ENCODE data around the gene PYGO2. TPM values are rescaled to one million over a fixed set of nuclear protein-coding genes. Genes with fewer than 3 reads are reported as not detected.

The PYGO2 gene, protein sequence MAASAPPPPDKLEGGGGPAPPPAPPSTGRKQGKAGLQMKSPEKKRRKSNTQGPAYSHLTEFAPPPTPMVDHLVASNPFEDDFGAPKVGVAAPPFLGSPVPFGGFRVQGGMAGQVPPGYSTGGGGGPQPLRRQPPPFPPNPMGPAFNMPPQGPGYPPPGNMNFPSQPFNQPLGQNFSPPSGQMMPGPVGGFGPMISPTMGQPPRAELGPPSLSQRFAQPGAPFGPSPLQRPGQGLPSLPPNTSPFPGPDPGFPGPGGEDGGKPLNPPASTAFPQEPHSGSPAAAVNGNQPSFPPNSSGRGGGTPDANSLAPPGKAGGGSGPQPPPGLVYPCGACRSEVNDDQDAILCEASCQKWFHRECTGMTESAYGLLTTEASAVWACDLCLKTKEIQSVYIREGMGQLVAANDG
- 10 to 100 TPM; 55.3 TPM for total RNA-seq

GRCh38 chr1:154961207-154962155, at the start of gene PYGO2:
TSS of gene PYGO2 (minus strand) at chr1:154961782. CDS start at chr1:154961576, 206 bp downstream.
- no peaks in the 10 kb centered on the region for H3K9me3 Mint-ChIP-seq
- peaks cover 13% of the 10 kb centered on the region for H3K36me3 Mint-ChIP-seq
- POLR2A ChIA-PET: interaction anchor here (0.5 to 3.4 kb wide), 20 partner anchors 9 to 397 kb away, joined by 3 to 43 read pairs (median 4); partner anchors contain the start of genes ADAM15, CKS1B, FLAD1 and PMVK
- no peaks in the 10 kb centered on the region for H3K27me3 Mint-ChIP-seq
- peak; percentile 90 for DNase-seq
- H3K27ac Mint-ChIP-seq: peak within 1 kb of the TSS; percentile 90
- peak within 1 kb of the TSS; percentile 94 for H3K4me3 Mint-ChIP-seq
- peaks cover 25% of the 10 kb centered on the region for H3K4me1 Mint-ChIP-seq
- peak; percentile 80 for ATAC-seq (ENCODE audit: low read depth)

GRCh38 chr1:155011004-155011416, 49.4 kb upstream of the PYGO2 start:
- Mint-ChIP-seq H3K36me3 (peaks cover 11% of the 10 kb centered on the region), H3K27me3 (no peaks in the 10 kb centered on the region), H3K27ac (peak overlapping the region; percentile 58), H3K4me1 (peaks cover 55% of the 10 kb centered on the region), H3K9me3 (no peaks in the 10 kb centered on the region), H3K4me3 (no peak overlapping the region)
- DNase-seq: no peak
- POLR2A ChIA-PET: interaction anchor here (0.8 to 2.9 kb wide), 5 partner anchors 10 to 50 kb away, joined by 3 to 10 read pairs (median 3); partner anchors contain the start of gene LENEP
- ATAC-seq (ENCODE audit: low read depth): no peak

GRCh38 chr1:155010211-155010918, 48.8 kb upstream of the PYGO2 start:
- peaks cover 54% of the 10 kb centered on the region for H3K4me1 Mint-ChIP-seq
- no peak for DNase-seq
- peak overlapping the region; percentile 74 for H3K4me3 Mint-ChIP-seq
- peaks cover 4% of the 10 kb centered on the region for H3K36me3 Mint-ChIP-seq
- H3K9me3 Mint-ChIP-seq: no peaks in the 10 kb centered on the region
- no peak for ATAC-seq (ENCODE audit: low read depth)
- no peaks in the 10 kb centered on the region for H3K27me3 Mint-ChIP-seq
- H3K27ac Mint-ChIP-seq: peak overlapping the region; percentile 86
- POLR2A ChIA-PET: interaction anchor here (0.6 to 2.9 kb wide), 8 partner anchors 9 to 51 kb away, joined by 3 to 10 read pairs (median 3); partner anchors contain the start of gene LENEP

- POLR2A ChIA-PET: no interaction called here
- H3K36me3 Mint-ChIP-seq: peaks cover 4% of the 10 kb centered on the region
Observed at GRCh38 chr1:155009742-155010141, 48.2 kb upstream of the PYGO2 start.

GRCh38 chr1:155009221-155009711, 47.7 kb upstream of the PYGO2 start:
- H3K4me3 Mint-ChIP-seq: peak overlapping the region; percentile 74
- H3K4me1 Mint-ChIP-seq: peaks cover 62% of the 10 kb centered on the region
- no peaks in the 10 kb centered on the region for H3K9me3 Mint-ChIP-seq
- peaks cover 4% of the 10 kb centered on the region for H3K36me3 Mint-ChIP-seq
- H3K27me3 Mint-ChIP-seq: no peaks in the 10 kb centered on the region
- POLR2A ChIA-PET: no interaction called here
- DNase-seq (no peak), ATAC-seq (ENCODE audit: low read depth) (no peak)
- peak overlapping the region; percentile 86 for H3K27ac Mint-ChIP-seq

More at GRCh38 chr1:155009742-155010141, 48.2 kb upstream of the PYGO2 start:
- ATAC-seq (ENCODE audit: low read depth) (no peak), DNase-seq (no peak)
- Mint-ChIP-seq H3K4me1 (peaks cover 57% of the 10 kb centered on the region), H3K4me3 (peak overlapping the region; percentile 74), H3K27ac (peak overlapping the region; percentile 86), H3K27me3 (no peaks in the 10 kb centered on the region), H3K9me3 (no peaks in the 10 kb centered on the region)

- H3K36me3 Mint-ChIP-seq: peaks cover 3% of the 10 kb centered on the region
- H3K27ac Mint-ChIP-seq: peak overlapping the region; percentile 51
- ATAC-seq (ENCODE audit: low read depth) (no peak), DNase-seq (no peak)
- no peaks in the 10 kb centered on the region for H3K9me3 Mint-ChIP-seq
- POLR2A ChIA-PET: interaction anchor here (0.9 to 1.8 kb wide), 2 partner anchors 47 to 53 kb away, joined by 5 to 8 read pairs; partner anchors contain the start of genes PBXIP1 and PYGO2
- peaks cover 59% of the 10 kb centered on the region for H3K4me1 Mint-ChIP-seq
- H3K27me3 Mint-ChIP-seq: no peaks in the 10 kb centered on the region
- no peak overlapping the region for H3K4me3 Mint-ChIP-seq
Observed at GRCh38 chr1:155008015-155008941, 46.7 kb upstream of the PYGO2 start.

DNA sequence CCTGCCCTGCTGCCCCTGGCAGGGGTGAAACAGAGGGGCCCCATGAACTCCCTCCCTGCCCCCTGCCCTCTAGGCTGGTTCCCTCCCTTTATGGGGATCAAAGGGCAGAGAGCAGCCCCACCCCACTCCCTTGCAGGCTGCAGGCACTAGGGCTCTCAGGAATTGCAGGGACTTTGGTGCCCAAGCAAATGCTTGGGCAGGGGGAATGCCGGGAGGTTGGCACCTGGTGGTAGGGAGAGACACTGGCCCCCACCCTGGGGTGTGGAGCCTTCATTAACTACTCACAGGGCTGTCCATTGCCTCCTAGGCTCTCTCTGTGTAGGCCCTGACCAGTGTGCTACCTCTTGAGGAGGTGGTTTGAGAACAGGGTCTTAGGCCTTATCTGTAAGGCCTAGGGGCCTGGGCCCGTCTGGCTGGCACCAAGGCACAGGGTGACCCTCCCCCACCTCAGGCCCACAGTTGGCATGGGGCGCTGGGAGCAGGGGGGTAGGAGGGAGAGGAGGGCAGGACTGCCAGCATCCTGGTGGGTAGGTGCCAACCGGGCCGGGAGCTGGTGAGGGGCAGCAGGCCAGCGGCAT, 45.8 kb upstream of the PYGO2 start:
- ATAC-seq (ENCODE audit: low read depth) (no peak), DNase-seq (no peak)
- peak overlapping the region; percentile 97 for H3K27ac Mint-ChIP-seq
- POLR2A ChIA-PET: interaction anchor here (0.8 to 1.8 kb wide), 6 partner anchors 13 to 52 kb away, joined by 4 to 8 read pairs (median 5); partner anchors contain the start of genes ADAM15, PBXIP1 and PYGO2
- H3K4me1 Mint-ChIP-seq: peaks cover 49% of the 10 kb centered on the region
- H3K4me3 Mint-ChIP-seq: no peak overlapping the region
- no peaks in the 10 kb centered on the region for H3K9me3 Mint-ChIP-seq
- no peaks in the 10 kb centered on the region for H3K27me3 Mint-ChIP-seq
- no peaks in the 10 kb centered on the region for H3K36me3 Mint-ChIP-seq

GRCh38 chr1:155006601-155007101, 45.1 kb upstream of the PYGO2 start:
- ATAC-seq (ENCODE audit: low read depth) (peak; percentile 56), DNase-seq (no peak)
- Mint-ChIP-seq H3K27me3 (no peaks in the 10 kb centered on the region), H3K27ac (peak overlapping the region; percentile 97), H3K4me1 (peaks cover 50% of the 10 kb centered on the region), H3K4me3 (peak overlapping the region; percentile 88), H3K9me3 (no peaks in the 10 kb centered on the region), H3K36me3 (no peaks in the 10 kb centered on the region)
- POLR2A ChIA-PET: interaction anchor here (0.8 to 1.8 kb wide), 6 partner anchors 9 to 51 kb away, joined by 4 to 7 read pairs (median 5); partner anchors contain the start of genes ADAM15, PBXIP1 and PYGO2

DNA sequence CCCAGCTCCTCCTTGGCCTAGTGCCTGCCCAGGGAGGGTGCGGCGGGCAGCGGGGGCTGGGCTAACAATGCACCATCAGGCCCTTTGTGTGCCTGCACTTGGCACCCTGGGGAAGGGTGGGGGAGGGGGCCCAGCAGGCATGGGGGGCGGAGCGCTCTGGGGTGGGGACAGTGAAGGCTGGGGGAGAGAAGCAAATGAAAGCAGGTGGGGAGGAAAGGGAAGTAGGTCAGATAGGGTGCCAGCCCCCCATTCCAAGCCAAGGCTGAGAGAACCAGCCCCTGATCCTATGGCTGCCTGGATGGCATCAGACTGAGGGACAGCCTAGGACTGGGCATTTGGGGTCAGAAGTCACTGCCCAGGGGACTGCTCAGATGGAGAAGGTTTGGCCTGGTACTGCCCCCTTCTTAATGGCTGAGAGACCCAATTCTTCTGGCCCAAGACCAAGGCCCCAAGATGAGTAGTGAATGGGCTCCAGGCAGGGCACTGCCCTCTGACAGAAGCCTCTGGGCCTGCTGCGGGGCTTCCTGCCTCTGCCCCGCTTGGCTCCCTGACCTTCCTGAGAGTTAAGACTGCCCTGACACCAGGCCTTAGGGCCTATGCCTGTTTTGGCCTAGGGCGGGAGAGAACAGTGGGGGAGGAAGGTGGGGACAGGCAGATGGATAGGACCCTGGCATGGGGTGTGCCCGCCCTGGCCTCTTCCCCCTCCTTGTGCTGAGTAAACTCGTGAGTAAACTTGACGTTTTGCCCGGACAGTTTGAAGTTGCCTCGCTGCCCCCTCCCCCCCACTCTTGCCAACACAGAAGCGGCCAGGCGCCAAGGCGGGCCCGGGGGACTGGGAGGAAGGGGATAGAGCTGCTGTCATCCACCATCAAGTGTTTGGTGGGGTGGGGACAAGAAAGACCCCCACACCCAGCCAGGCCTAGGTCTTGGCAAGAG, 43.8 kb upstream of the PYGO2 start:
- H3K9me3 Mint-ChIP-seq: no peaks in the 10 kb centered on the region
- POLR2A ChIA-PET: interaction anchor here (0.7 to 1.5 kb wide), 2 partner anchors 10 to 22 kb away, joined by 3 to 6 read pairs; partner anchors contain the start of gene FLAD1
- H3K4me1 Mint-ChIP-seq: peaks cover 45% of the 10 kb centered on the region
- peak overlapping the region; percentile 97 for H3K27ac Mint-ChIP-seq
- no peaks in the 10 kb centered on the region for H3K27me3 Mint-ChIP-seq
- DNase-seq: no peak
- ATAC-seq (ENCODE audit: low read depth): no peak
- no peaks in the 10 kb centered on the region for H3K36me3 Mint-ChIP-seq
- H3K4me3 Mint-ChIP-seq: peak overlapping the region; percentile 39

DNA sequence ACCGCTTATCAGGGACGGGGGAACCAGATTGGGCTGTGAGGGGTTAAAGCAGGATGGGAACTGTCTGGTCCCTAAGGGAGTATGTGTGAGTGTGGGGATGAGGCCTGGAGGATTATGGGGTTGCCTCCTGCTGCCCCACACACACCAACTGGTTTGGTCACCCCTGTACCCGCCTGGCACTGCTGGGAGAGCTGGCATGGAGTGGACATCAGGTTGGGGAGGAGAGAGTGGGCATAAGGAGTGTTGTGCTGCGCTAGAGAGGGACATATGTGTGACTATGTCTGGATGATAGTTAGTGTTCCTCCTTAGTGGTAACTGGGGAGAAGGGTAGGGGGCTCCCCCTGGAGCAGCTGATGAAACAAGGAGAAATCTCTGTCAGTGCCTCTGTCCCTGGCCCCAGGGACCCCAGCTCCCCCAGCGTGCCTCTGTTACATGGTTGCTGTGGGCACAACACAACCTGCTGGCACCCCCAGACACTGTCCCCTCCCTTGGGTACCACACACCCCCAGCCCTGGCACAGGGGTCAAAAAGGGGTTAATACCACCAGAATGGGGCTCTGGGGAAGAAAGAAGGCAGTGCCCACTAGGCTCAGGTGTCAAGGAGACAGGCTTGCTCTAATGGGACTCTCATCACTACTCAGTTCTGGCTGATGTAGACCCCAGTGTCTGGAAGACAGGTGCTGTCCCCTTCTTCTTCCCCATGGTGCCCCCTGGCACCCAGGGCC, 42.9 kb upstream of the PYGO2 start:
- ATAC-seq (ENCODE audit: low read depth): no peak
- Mint-ChIP-seq H3K9me3 (no peaks in the 10 kb centered on the region), H3K4me3 (peak overlapping the region; percentile 97), H3K27ac (peak overlapping the region; percentile 80), H3K36me3 (no peaks in the 10 kb centered on the region), H3K4me1 (peaks cover 43% of the 10 kb centered on the region), H3K27me3 (no peaks in the 10 kb centered on the region)
- POLR2A ChIA-PET: interaction anchor here (1.1 to 1.5 kb wide), 3 partner anchors 8 to 21 kb away, joined by 3 to 4 read pairs (median 4); partner anchors contain the start of gene FLAD1
- no peak for DNase-seq

All from activated naive CD8-positive, alpha-beta T cell treated with anti-CD3 and anti-CD28 coated beads, Interleukin-2, amount 10 ng/mL, durations not matched to agents 7 days and 5 days (primary cell).